GM12878 (cell line): Measurements from ENCODE around the gene CERKL. TPM values are rescaled to one million over a fixed set of nuclear protein-coding genes. Genes with fewer than 3 reads are reported as not detected.

Experiments
- BCL11A ChIP-seq: IDR thresholded peaks from 2 replicates; pipeline ENCODE4 v1.6.1; 2011; ENCODE audit warnings: low read depth, low read length
- E2F4 ChIP-seq: IDR thresholded peaks from 2 replicates; pipeline ENCODE4 v1.6.1; 2012; ENCODE audit warnings: low read depth, low read length, improper control_type of control experiment
- FOXM1 ChIP-seq: IDR thresholded peaks from 2 replicates; pipeline ENCODE4 v1.6.1; 2012; ENCODE audit warnings: low read depth, mild to moderate bottlenecking, inconsistent platforms, low read length, moderate library complexity
- IKZF1 ChIP-seq: fragments of 450-650 bp; conservative IDR thresholded peaks from 2 replicates; pipeline ENCODE4 v1.6.1; 2017; ENCODE audit warnings: antibody characterized with exemption, mild to moderate bottlenecking
- JUND ChIP-seq: IDR thresholded peaks from 2 replicates; pipeline ENCODE4 v1.6.1; 2012; ENCODE audit warnings: low read depth, mild to moderate bottlenecking, low read length, improper control_type of control experiment, moderate library complexity
- MLLT1 ChIP-seq: fragments of 450-650 bp; IDR thresholded peaks from 2 replicates; pipeline ENCODE4 v1.6.1; 2016; ENCODE audit warnings: mild to moderate bottlenecking
- MXI1 ChIP-seq: fragments of 150-350 bp; IDR thresholded peaks from 2 replicates; pipeline ENCODE4 v1.6.1; 2011; ENCODE audit warnings: low read depth, mild to moderate bottlenecking, inconsistent platforms, low read length, improper control_type of control experiment
- NBN ChIP-seq: fragments of 450-650 bp; IDR thresholded peaks from 2 replicates; pipeline ENCODE4 v1.6.1; 2016
- NR2C1 ChIP-seq: fragments of 450-650 bp; IDR thresholded peaks from 2 replicates; pipeline ENCODE4 v1.6.1; 2017; ENCODE audit warnings: antibody characterized with exemption, mild to moderate bottlenecking, moderate library complexity
- POLR2A ChIP-seq: IDR thresholded peaks from 2 replicates; pipeline ENCODE4 v1.6.1; 2011; ENCODE audit warnings: low read depth, mild to moderate bottlenecking, low read length
- RAD21 ChIP-seq: IDR thresholded peaks from 2 replicates; pipeline ENCODE4 v1.6.1; 2011; ENCODE audit warnings: mild to moderate bottlenecking, low read depth, low read length, moderate library complexity; ENCODE audit not compliant: insufficient read depth
- RELA ChIP-seq: fragments of 450-650 bp; IDR thresholded peaks from 2 replicates; pipeline ENCODE4 v1.8.0; 2014; ENCODE audit warnings: borderline replicate concordance; ENCODE audit not compliant: partially characterized antibody
- SMARCA5 ChIP-seq: fragments of 450-650 bp; IDR thresholded peaks from 2 replicates; pipeline ENCODE4 v1.6.1; 2017; ENCODE audit warnings: mild to moderate bottlenecking
- STAT3 ChIP-seq: IDR thresholded peaks from 2 replicates; pipeline ENCODE4 v1.6.1; 2011; ENCODE audit warnings: low read depth, low read length, improper control_type of control experiment
- YBX1 ChIP-seq: fragments of 450-650 bp; IDR thresholded peaks from 2 replicates; pipeline ENCODE4 v1.6.1; 2016; ENCODE audit warnings: antibody characterized with exemption
- polyA plus RNA-seq, 11 experiments: library from polyadenylated mRNA; depleted of rRNA in 4 of 11; unstranded in 6 of 11; stranded (reverse) in 5 of 11; fragments of >200 nt; fragmentation: Nextera tagmentation in 4 of 11; fragmentation: Illumina TruSeq in 1 of 11; extraction: Ambion mirVana in 4 of 11; extraction: Trizol in 1 of 11; gene quantifications; 1 replicate in 1 of 11; 2 replicates in 10 of 11; pipeline versions ENCODE4 v1.2.1 to v1.2.3, GENCODE V29; 2011 to 2016; ENCODE audit warnings: inconsistent platforms in 2 of 11, missing spikeins in 2 of 11, low read depth in 1 of 11
- total RNA-seq, 4 experiments: library from RNA; depleted of rRNA in 3 of 4; stranded (reverse); fragments of >200 nt in 3 of 4; fragmentation: Illumina TruSeq in 1 of 4; extraction: Trizol in 1 of 4; gene quantifications; 2 replicates each; pipeline versions ENCODE4 v1.2.1 to v1.2.3, GENCODE V29; 2013 to 2021
- TF ChIP-seq, protein P1 (sequence below): fragments of 450-650 bp; IDR thresholded peaks from 2 replicates; pipeline ENCODE4 v1.6.1; 2017; ENCODE audit warnings: mild to moderate bottlenecking, moderate library complexity
- TF ChIP-seq, protein P2 (sequence below): IDR thresholded peaks from 2 replicates; pipeline ENCODE4 v1.6.1; 2011; ENCODE audit warnings: mild to moderate bottlenecking, low read depth, low read length, moderate library complexity; ENCODE audit not compliant: insufficient replicate concordance
- TF ChIP-seq, protein P3 (sequence below): fragments of 450-650 bp; IDR thresholded peaks from 2 replicates; pipeline ENCODE4 v1.6.1; 2017; ENCODE audit warnings: antibody characterized with exemption, mild to moderate bottlenecking, moderate library complexity
- TF ChIP-seq, protein P4 (sequence below): IDR thresholded peaks from 2 replicates; pipeline ENCODE4 v1.6.1; 2012; ENCODE audit warnings: low read length, inconsistent platforms

Gene CERKL
- total and polyA plus RNA-seq, 10 of the 15 experiments (the other 5 are each of a cell fraction or from before 2014, with no cell fraction given): 0.05 to 23.0 (median 6.0) TPM; not detected in 2

DNA sequence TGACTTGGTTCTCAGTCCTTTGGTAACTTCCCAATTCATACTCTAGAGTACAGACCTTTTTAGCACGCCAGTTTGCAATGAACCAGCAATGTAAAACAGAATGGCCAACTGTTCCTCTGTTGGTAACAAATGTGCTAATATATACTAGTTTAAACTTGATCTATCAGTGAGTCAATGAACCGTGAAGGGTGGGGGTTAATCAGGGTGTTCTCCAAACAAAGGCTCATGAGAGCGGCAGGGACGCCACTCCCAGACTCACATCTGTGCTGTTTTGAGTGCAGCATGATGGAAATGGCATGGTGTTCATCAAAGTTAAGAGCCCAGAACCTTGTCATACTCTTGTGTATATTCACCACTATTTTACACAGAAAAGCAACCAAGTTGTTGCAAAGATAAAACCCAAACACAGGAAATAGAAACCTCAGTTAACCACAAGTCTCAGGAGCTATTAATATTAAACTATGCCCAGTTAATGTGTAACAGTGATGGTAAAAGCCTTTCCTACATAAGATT is 70.3 kb downstream of the CERKL start (continued):
- TF ChIP-seq, protein P1, sequence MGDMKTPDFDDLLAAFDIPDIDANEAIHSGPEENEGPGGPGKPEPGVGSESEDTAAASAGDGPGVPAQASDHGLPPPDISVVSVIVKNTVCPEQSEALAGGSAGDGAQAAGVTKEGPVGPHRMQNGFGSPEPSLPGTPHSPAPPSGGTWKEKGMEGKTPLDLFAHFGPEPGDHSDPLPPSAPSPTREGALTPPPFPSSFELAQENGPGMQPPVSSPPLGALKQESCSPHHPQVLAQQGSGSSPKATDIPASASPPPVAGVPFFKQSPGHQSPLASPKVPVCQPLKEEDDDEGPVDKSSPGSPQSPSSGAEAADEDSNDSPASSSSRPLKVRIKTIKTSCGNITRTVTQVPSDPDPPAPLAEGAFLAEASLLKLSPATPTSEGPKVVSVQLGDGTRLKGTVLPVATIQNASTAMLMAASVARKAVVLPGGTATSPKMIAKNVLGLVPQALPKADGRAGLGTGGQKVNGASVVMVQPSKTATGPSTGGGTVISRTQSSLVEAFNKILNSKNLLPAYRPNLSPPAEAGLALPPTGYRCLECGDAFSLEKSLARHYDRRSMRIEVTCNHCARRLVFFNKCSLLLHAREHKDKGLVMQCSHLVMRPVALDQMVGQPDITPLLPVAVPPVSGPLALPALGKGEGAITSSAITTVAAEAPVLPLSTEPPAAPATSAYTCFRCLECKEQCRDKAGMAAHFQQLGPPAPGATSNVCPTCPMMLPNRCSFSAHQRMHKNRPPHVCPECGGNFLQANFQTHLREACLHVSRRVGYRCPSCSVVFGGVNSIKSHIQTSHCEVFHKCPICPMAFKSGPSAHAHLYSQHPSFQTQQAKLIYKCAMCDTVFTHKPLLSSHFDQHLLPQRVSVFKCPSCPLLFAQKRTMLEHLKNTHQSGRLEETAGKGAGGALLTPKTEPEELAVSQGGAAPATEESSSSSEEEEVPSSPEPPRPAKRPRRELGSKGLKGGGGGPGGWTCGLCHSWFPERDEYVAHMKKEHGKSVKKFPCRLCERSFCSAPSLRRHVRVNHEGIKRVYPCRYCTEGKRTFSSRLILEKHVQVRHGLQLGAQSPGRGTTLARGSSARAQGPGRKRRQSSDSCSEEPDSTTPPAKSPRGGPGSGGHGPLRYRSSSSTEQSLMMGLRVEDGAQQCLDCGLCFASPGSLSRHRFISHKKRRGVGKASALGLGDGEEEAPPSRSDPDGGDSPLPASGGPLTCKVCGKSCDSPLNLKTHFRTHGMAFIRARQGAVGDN: 0 out of 2 replicates have a peak, but pooled peaks have one; percentile 36
- TF ChIP-seq JUND (no peak), RELA (no peak), E2F4 (no peak), BCL11A (no peak), NR2C1 (no peak), STAT3 (0 out of 2 replicates have a peak, but pooled peaks have one; percentile 43), YBX1 (no peak), NBN (peak; percentile 91), IKZF1 (peak; percentile 91), RAD21 (no peak), FOXM1 (no peak), MLLT1 (peak; percentile 83), POLR2A (no peak), SMARCA5 (no peak), MXI1 (no peak)
- TF ChIP-seq, protein P2, sequence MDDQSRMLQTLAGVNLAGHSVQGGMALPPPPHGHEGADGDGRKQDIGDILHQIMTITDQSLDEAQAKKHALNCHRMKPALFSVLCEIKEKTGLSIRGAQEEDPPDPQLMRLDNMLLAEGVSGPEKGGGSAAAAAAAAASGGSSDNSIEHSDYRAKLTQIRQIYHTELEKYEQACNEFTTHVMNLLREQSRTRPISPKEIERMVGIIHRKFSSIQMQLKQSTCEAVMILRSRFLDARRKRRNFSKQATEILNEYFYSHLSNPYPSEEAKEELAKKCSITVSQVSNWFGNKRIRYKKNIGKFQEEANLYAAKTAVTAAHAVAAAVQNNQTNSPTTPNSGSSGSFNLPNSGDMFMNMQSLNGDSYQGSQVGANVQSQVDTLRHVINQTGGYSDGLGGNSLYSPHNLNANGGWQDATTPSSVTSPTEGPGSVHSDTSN: no peak
- TF ChIP-seq, protein P3, sequence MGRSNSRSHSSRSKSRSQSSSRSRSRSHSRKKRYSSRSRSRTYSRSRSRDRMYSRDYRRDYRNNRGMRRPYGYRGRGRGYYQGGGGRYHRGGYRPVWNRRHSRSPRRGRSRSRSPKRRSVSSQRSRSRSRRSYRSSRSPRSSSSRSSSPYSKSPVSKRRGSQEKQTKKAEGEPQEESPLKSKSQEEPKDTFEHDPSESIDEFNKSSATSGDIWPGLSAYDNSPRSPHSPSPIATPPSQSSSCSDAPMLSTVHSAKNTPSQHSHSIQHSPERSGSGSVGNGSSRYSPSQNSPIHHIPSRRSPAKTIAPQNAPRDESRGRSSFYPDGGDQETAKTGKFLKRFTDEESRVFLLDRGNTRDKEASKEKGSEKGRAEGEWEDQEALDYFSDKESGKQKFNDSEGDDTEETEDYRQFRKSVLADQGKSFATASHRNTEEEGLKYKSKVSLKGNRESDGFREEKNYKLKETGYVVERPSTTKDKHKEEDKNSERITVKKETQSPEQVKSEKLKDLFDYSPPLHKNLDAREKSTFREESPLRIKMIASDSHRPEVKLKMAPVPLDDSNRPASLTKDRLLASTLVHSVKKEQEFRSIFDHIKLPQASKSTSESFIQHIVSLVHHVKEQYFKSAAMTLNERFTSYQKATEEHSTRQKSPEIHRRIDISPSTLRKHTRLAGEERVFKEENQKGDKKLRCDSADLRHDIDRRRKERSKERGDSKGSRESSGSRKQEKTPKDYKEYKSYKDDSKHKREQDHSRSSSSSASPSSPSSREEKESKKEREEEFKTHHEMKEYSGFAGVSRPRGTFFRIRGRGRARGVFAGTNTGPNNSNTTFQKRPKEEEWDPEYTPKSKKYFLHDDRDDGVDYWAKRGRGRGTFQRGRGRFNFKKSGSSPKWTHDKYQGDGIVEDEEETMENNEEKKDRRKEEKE: no peak
- TF ChIP-seq, protein P4, sequence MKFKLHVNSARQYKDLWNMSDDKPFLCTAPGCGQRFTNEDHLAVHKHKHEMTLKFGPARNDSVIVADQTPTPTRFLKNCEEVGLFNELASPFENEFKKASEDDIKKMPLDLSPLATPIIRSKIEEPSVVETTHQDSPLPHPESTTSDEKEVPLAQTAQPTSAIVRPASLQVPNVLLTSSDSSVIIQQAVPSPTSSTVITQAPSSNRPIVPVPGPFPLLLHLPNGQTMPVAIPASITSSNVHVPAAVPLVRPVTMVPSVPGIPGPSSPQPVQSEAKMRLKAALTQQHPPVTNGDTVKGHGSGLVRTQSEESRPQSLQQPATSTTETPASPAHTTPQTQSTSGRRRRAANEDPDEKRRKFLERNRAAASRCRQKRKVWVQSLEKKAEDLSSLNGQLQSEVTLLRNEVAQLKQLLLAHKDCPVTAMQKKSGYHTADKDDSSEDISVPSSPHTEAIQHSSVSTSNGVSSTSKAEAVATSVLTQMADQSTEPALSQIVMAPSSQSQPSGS: 0 out of 2 replicates have a peak, but pooled peaks have one; percentile 17
